Motor neuron (in vitro differentiated cells): ENCODE data around the gene CNBD2. TPM values are rescaled to one million over a fixed set of nuclear protein-coding genes. Genes with fewer than 3 reads are reported as not detected.
A peak's percentile ranks its signal among the peaks of the same experiment; 100 is the strongest.
"Not testable (repeated sequence)": the region's sequence is repeated elsewhere in the genome, so short reads cannot be mapped to it uniquely, and the experiment has no call there.

Experiments
- ATAC-seq, 8 experiments: fragments of 200-7000 bp; cut with Tn5 transposase; replicated peaks in 6 of 8; 2 replicates each; pipeline ENCODE4 v1.8.0; 2021; ENCODE audit warnings: mild to moderate bottlenecking in 8 of 8, moderate library complexity in 8 of 8
- H3K27ac ChIP-seq, 2 donors: fragments of 250-450 bp; sonication (Bioruptor Pico); 2 replicates each; pipeline ENCODE4 v1.9.0; 2021; ENCODE audit warnings: antibody characterized with exemption in 2 of 2, mild to moderate bottlenecking in 2 of 2, moderate library complexity in 1 of 2
- H3K4me1 ChIP-seq, 2 donors: fragments of 250-450 bp; sonication (Bioruptor Pico); replicated peaks in 1 of 2; 2 replicates each; pipeline ENCODE4 v1.6.1; 2021; ENCODE audit warnings: antibody characterized with exemption in 2 of 2, mild to moderate bottlenecking in 2 of 2, moderate library complexity in 1 of 2
- H3K4me3 ChIP-seq, 5 donors: fragments of 250-450 bp; sonication (Bioruptor Pico); 2 replicates each; pipeline ENCODE4 v1.9.0; 2021; ENCODE audit warnings: antibody characterized with exemption in 5 of 5, mild to moderate bottlenecking in 5 of 5, moderate library complexity in 4 of 5
- WGBS, 10 experiments: fragments of 450-650 bp; shearing (Covaris generic); methylation state at CpG; one replicate each; pipeline ENCODE4 v1.0.0; 2022; 5-methylcytosine and 5-hydroxymethylcytosine counted together
- in situ Hi-C, 9 experiments: fragments of 400-800 bp; cut with MboI; loops; one replicate each; pipeline ENCODE4 v1.15.0; 2021; ENCODE audit warnings: low sequenced_read_pairs in 9 of 9, low pct_unique_long_range_greater_than_20kb in 2 of 9; ENCODE audit not compliant: unreplicated experiment in 9 of 9
- total RNA-seq, 8 experiments: library from RNA; unstranded; fragments of 300-600 nt; gene quantifications; 2 replicates each; pipeline versions ENCODE4 v1.2.3 to v1.2.4, GENCODE V29; 2022

Gene CNBD2
- total RNA-seq, 8 experiments from 2014 or later = 2.2 to 8.4 (median 3.8) TPM

DNA sequence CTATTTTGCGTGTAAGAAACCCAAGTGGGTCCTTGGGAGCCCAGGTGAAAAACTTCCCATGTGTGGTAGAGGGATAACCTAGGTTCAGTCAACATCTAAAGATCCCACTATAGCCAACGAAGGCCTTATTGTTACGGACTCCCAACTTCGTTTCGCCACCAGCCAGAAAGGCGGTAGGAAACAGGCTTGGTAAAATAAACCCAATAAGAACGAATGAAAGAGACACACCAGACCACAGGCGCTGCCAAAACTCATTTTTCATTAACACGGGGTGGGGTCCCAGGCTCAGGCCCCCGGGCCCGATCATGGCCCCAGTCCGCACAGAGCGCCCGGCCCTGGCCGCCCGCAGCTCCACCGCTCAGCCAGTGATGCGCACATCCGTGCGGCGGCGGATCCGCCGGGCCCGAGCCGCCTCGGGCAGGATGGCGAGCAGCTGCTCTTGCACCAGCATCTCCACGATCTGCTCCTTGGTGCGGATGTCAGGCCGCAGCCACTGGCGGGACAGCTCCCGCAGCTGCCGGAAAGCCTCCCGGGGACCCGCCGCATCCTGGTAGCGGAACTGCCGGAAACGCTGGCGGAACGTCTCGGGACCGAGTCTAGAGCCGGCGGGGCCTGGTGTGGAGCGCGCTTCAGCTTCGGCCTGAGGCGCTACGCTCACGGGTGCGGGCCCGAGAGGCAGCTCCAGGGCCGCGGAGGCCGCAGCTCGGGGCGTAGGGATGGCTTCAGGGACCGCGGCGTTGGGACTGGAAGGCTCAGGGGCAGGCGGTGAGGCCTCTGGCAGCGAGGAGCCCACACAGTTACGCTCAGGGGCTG lies 14.8 kb upstream of the CNBD2 start:
- in situ Hi-C loops = no loop called here
- WGBS, 10 experiments = 0 to 3% (median 2%) methylated on average over 5 to 13 of the region's 65 CpGs; no CpG with 5 or more reads in 3 of the 10 experiments
- peak overlapping the region; percentile 70 to 92 (median 76) for H3K4me3 ChIP-seq

DNA sequence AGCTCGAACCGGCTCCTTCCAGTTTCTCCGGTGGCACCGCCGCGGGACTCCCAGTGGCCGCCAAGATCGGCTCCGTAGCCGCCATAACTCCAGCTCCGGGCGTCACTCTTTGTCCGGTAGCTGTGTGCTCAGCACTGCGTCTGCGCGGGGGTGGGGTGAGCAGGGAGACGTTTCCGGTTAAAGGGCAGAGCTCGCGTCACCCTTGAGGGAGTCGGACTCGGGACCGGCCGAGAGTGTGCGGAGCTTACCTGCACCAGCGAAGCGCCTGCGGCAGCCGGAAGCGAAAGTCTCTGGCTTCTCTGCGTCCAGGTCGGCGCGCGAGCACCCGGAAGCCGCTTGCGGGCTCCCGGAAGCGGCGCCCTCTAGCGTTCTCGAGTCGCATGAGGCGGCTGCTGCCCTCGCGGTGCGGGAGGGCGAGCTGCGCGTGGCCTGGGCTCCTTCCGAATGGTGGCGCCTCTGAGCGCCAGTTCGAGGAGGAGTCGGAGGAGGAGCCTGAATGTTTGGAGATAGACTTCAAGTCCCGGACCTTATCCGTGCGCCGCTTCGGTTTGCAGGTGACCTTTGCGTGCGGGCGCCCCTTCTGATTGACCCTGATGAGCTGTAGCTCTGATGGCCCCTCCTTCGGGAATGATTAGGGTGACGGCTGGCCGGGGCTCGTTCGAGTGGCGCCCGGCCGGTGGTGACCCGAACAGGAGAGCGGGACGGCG lies 14.0 kb upstream of the CNBD2 start, which contains the start of gene SCAND1:
Gene SCAND1, minus strand, starts transcription at position 303 of the 707 bp plus-strand sequence. Its CDS starts 218 bp downstream, at position 85.
- H3K27ac ChIP-seq = peak within 1 kb of the TSS; percentile 96 to 99
- peaks cover 11 to 12% of the 10 kb centered on the region in 2 donors for H3K4me1 ChIP-seq
- peak within 1 kb of the TSS; percentile 70 to 92 (median 76) for H3K4me3 ChIP-seq
- in situ Hi-C loops = no loop called here
- peak; percentile 83 to 94 (median 92) for ATAC-seq
- 0% methylated on average over 1 to 6 of the region's 76 CpGs; no CpG with 5 or more reads in 5 of the 10 experiments for WGBS, 10 experiments

More for the DNA sequence above, 14.8 kb upstream of the CNBD2 start:
- Histone ChIP-seq H3K4me1 (peaks cover 11 to 12% of the 10 kb centered on the region in 2 donors), H3K27ac (peak overlapping the region; percentile 96 to 99)
- ATAC-seq = peak; percentile 24 to 49 (median 33)

DNA sequence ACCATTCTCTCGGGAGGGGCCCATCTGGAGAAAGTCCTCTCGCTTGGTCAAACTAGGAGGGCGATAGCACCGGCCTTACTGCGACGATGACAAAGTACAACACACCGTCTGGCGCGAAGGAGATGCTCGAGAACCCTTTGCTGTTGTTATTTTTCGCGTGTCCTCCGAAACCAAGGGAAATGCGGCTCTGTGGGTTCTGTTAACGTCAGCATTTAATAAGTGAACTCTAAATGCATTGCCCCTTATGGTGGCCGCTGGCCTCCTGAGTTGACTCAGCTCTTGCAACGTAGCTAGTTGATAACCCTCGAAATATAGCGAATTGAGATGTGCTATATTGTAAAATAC lies 13.5 kb upstream of the CNBD2 start:
- in situ Hi-C loops = no loop called here
- H3K4me3 ChIP-seq = peak overlapping the region; percentile 70 to 92 (median 76)
- H3K4me1 ChIP-seq = peaks cover 11 to 12% of the 10 kb centered on the region in 2 donors
- peak overlapping the region; percentile 58 to 99 for H3K27ac ChIP-seq
- peak in 2 of 8 experiments; percentile 13 to 20 for ATAC-seq
- WGBS, 10 experiments = 0 to 20% (median 3%) methylated on average over 1 to 13 of the region's 19 CpGs; no CpG with 5 or more reads in 1 of the 10 experiments

DNA sequence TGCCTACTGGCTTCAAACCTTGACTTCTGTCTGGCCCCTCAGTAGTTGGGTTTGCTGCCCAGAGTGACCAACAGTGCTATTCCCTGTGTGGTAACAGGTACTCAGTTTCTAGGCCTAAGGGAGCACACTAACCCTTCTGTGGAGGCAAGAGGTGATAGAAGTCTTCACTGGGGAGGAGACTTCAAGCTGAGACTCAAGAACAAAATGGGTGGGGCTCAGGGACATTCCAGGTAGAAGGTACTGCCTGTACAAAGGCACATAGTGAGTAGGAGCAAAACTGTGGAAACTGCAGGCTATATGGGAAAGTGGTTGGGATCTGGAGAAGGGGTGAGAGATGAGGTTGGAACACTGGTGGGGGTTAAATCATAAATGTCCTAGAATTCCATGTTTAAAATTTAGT lies 11.8 kb upstream of the CNBD2 start:
- H3K4me1 ChIP-seq = peaks cover 11 to 12% of the 10 kb centered on the region in 2 donors
- in situ Hi-C loops = no loop called here
- no peak overlapping the region for H3K27ac ChIP-seq
- H3K4me3 ChIP-seq = no peak overlapping the region
- ATAC-seq = no peak

DNA sequence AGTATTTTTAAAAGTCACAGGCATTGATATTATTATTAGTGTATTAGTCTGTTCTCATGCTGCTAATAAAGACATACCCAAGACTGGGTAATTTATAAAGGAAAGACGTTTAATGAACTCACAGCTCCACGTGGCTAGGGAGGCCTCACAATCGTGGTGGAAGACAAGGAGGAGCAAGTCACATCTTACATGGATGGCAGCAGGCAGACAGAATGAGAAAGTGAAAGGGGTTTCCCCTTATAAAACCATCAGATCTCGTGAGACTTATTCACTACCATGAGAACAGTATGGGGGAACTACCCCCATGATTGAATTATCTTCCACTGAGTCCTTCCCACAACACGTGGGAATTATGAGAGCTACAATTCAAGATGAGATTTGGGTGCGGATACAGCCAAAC lies 9.1 kb upstream of the CNBD2 start:
- H3K4me3 ChIP-seq, ATAC-seq, H3K4me1 ChIP-seq, H3K27ac ChIP-seq, in situ Hi-C loops: not testable (repeated sequence)
- WGBS, 10 experiments = 37 to 90% (median 65%) methylated on average over 2 to 6 of the region's 6 CpGs

DNA sequence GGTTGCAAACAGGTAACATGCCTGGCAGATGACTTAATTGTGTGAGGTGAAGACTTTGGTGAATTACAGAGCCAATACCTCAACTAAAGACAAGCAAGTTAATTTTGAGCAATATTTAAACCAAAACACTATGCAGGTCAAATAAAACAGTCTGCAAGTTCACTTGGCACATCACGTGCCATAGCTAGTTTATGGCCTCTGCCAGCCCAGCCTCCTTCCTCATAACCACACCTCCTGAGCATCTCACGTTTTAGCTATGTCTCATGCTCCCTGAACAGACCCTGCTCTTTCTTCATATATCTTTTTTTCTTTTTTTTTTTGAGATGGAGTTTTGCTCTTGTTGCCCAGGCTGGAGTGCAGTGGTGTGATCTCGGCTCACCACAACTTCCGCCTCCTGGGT lies 4.5 kb upstream of the CNBD2 start:
- in situ Hi-C loops = no loop called here
- no peak for ATAC-seq
- 33 to 100% (median 83%) methylated on average over 1 to 4 of the region's 4 CpGs; no CpG with 5 or more reads in 1 of the 10 experiments for WGBS, 10 experiments
- no peak overlapping the region for H3K4me3 ChIP-seq
- no peaks in the 10 kb centered on the region for H3K4me1 ChIP-seq
- no peak overlapping the region for H3K27ac ChIP-seq

DNA sequence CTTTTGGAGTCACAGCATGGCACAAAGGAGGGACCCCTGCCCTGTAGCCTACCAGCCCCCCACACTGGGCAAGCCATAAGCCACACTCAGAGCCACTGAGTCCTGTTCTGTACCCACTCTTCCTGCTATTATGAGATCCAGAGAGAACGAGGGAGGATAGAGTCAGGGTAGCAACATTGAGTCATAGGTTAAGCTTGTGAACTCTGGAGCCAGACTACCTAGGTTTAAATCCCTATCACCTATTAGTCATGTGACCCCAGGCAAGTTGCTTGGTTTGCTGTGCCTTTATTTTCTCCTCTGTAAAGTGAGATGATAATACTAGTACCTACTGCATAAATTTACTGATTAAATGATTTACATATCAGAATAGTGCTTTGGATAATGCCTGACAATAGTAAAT lies 540 bp downstream of the CNBD2 start:
- Histone ChIP-seq H3K4me3 (no peak overlapping the region), H3K27ac (no peak overlapping the region), H3K4me1 (peaks cover 0 to 3% of the 10 kb centered on the region in 2 donors)
- in situ Hi-C loops = no loop called here
- ATAC-seq = no peak
- 0 to 71% methylated on average over 1 of the region's 1 CpG; no CpG with 5 or more reads in 8 of the 10 experiments for WGBS, 10 experiments

DNA sequence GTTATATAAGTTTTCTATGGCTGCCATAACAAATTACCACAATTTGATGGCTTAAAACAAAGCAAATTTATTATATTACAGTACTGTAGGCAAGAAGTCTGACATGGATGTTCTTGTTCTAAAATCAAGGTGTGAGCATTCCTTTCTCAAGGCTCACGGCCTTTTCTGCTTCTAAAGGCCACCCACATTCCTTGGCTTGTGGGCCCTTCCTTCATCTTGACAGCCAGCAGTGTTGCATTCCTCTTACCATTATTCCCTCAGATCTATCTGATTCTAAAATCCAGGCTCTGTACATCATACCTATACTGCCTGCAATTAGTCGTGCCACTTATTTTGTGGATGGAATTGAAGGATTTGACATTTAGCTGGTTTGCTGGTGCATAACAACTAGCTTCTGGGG lies 3.6 kb downstream of the CNBD2 start:
- Histone ChIP-seq H3K4me3 (no peak overlapping the region), H3K27ac (no peak overlapping the region), H3K4me1 (peaks cover 0 to 3% of the 10 kb centered on the region in 2 donors)
- no peak for ATAC-seq
- 63 to 100% (median 85%) methylated on average over 1 to 2 of the region's 2 CpGs; no CpG with 5 or more reads in 2 of the 10 experiments for WGBS, 10 experiments
- in situ Hi-C loops = no loop called here

DNA sequence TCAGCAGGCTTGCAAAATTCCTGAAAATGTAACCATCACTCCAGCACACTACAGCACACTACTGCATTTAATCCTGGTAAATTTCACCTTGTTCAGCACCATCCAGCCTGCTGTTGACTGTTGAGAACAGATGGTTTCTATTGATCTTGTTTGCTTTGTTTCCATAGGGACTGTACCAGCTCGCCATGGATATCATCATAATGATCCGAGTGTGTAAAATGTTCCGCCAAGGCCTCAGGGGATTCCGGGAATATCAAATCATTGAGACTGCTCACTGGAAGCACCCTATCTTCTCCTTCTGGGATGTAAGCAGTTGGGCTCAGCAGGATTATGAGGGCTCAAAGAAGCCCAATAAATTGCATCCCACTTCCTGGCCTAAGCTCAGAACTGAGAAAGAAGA lies 4.1 kb downstream of the CNBD2 start:
- Histone ChIP-seq H3K4me3 (no peak overlapping the region), H3K27ac (no peak overlapping the region), H3K4me1 (peaks cover 0 to 3% of the 10 kb centered on the region in 2 donors)
- peak in 7 of 8 experiments; percentile 25 to 93 (median 56) for ATAC-seq
- in situ Hi-C loops = no loop called here
- 20 to 88% (median 75%) methylated on average over 1 to 4 of the region's 4 CpGs; no CpG with 5 or more reads in 6 of the 10 experiments for WGBS, 10 experiments

DNA sequence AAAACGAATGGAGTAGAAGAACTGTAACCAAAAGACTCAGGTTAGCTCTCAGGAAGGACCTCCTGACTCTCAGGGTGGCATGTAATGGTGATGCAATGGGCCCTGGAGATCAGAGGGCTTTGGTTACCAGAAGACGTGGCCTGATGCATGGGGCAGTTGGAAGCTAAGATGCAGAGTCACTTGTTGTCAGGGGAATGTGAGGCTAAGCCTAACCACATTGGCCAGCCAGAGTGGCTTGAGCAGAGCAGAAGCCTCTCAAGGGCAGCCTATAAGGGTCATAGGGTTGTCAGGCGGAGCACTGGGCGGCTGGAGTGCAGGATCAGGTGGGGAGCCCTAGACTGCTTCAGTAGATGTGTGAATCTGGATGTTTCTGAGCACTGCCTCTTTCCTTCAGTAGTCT lies 5.9 kb downstream of the CNBD2 start:
- no peak overlapping the region for H3K4me3 ChIP-seq
- ATAC-seq = no peak
- peaks cover under 1 to 3% of the 10 kb centered on the region in 2 donors for H3K4me1 ChIP-seq
- no peak overlapping the region for H3K27ac ChIP-seq
- WGBS, 10 experiments = 0 to 100% (median 20%) methylated on average over 1 to 2 of the region's 4 CpGs; no CpG with 5 or more reads in 5 of the 10 experiments
- in situ Hi-C loops = no loop called here

DNA sequence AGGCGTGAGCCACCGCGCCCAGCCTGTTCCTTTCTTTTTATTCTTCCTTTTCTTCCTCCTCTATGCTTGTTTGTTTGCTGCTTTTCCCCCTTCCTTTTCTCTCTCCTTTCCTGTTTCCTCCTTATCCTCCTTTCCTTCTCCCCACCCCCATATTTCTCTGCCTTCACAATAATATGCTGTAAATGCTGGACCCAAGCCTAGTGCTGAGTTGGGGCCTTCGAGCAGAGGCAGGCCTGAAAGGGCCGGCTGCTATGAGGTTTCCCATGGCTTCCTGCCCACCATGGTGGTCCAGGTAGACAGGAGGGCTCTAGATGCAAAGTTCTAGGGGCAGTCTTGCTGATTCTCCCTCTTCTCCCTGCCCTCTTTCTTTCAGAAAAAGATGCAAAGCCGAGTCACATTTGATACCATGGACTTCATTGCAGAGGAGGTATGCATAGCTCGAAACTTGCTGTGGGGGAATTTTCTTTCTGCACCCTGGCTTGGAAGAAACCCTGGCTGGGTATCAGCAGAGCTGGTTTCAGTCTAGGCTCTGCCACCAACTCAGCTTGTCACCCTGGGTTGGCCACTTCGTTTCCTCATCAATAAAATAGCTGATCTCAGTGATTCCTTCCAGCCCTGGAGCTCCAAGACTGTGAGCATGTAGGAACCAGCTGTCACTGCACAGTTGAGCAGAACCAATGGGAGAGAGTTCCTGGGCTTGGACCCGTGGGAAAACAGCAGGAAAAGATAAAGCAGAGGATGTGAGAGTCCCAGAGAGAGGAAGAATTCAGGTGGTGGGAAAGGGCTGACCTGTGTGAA lies 7.4 kb downstream of the CNBD2 start:
- 27 to 100% (median 71%) methylated on average over 1 to 6 of the region's 9 CpGs for WGBS, 10 experiments

DNA sequence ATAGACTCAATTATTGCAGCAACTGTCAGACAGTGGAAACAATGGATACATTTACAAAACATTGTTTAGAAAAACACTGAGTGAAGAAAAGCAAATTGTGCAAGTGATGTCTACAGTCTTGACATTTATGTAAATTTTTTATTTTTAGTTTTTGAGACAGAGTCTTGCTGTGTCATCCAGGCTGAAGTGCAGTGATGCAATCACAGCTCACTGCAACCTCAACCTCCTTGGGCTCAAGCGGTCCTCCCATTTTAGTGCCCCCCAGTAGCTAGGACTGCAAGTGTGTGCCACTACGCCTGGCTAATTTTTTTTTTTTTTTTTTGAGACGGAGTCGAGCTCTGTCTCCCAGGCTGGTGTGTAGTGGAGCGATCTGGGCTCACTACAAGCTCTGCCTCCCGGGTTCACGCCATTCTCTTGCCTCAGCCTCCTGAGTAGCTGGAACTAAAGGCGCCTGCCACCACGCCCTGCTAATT lies 9.7 kb downstream of the CNBD2 start:
- peak; percentile 49 to 91 (median 72) for ATAC-seq
- WGBS, 10 experiments = 46 to 100% (median 96%) methylated on average over 1 to 6 of the region's 9 CpGs; no CpG with 5 or more reads in 3 of the 10 experiments
- peaks cover 0 to 6% of the 10 kb centered on the region in 2 donors for H3K4me1 ChIP-seq
- in situ Hi-C loops = loop anchor here in 6 of 9 experiments (25.0 kb wide), 3 partner anchors 159 to 459 kb away; no protein-coding TSS in a partner anchor
- no peak overlapping the region for H3K4me3 ChIP-seq
- no peak overlapping the region for H3K27ac ChIP-seq

More for the DNA sequence above, 7.4 kb downstream of the CNBD2 start:
- no peak for ATAC-seq
- in situ Hi-C loops = loop anchor here in 6 of 9 experiments (25.0 kb wide), 3 partner anchors 162 to 462 kb away; no protein-coding TSS in a partner anchor
- H3K4me1 ChIP-seq = peaks cover 3 to 6% of the 10 kb centered on the region in 2 donors
- no peak overlapping the region for H3K27ac ChIP-seq
- no peak overlapping the region for H3K4me3 ChIP-seq
